GM18498 (cell line): ENCODE measurements around the gene FNDC3B.
"Not testable (repeated sequence)": the region's sequence is repeated elsewhere in the genome, so short reads cannot be mapped to it uniquely, and the experiment has no call there.

Experiments used
- ATAC-seq: cut with Tn5 transposase; IDR thresholded peaks from one replicate; pipeline ENCODE4 v1.9.1; 2021; ENCODE audit warnings: mild to moderate bottlenecking, moderate library complexity; ENCODE audit not compliant: unreplicated experiment

The FNDC3B gene

GRCh38 chr3:172254542-172254941, 215.2 kb downstream of the FNDC3B start:
- no peak for ATAC-seq

GRCh38 chr3:172255321-172255720, 215.9 kb downstream of the FNDC3B start:
- not testable (repeated sequence) for ATAC-seq

GRCh38 chr3:172256101-172256734, 216.8 kb downstream of the FNDC3B start:
- ATAC-seq, result no peak

GRCh38 chr3:172257648-172258400, 218.4 kb downstream of the FNDC3B start:
- ATAC-seq, result no peak

- ATAC-seq, result no peak
Measured at GRCh38 chr3:172258624-172259023, 219.2 kb downstream of the FNDC3B start.

GRCh38 chr3:172259111-172259541, 219.7 kb downstream of the FNDC3B start:
- ATAC-seq, result no peak

- ATAC-seq, result no peak
Measured at GRCh38 chr3:172259726-172260248, 220.4 kb downstream of the FNDC3B start.

- no peak for ATAC-seq
Measured at GRCh38 chr3:172260381-172260780, 221.0 kb downstream of the FNDC3B start.

GRCh38 chr3:172261054-172261453, 221.7 kb downstream of the FNDC3B start:
- ATAC-seq, result no peak

GRCh38 chr3:172262991-172263608, 223.7 kb downstream of the FNDC3B start:
- ATAC-seq, result no peak

GRCh38 chr3:172263781-172264486, 224.6 kb downstream of the FNDC3B start:
- ATAC-seq, result no peak

- no peak for ATAC-seq
Measured at GRCh38 chr3:172266103-172266502, 226.7 kb downstream of the FNDC3B start.

GRCh38 chr3:172268425-172268824, 229.0 kb downstream of the FNDC3B start:
- ATAC-seq, result no peak

- no peak for ATAC-seq
Measured at GRCh38 chr3:172268868-172269267, 229.5 kb downstream of the FNDC3B start.

- peak; percentile 97 for ATAC-seq
Measured at GRCh38 chr3:172270557-172271166, 231.3 kb downstream of the FNDC3B start.

- no peak for ATAC-seq
Measured at GRCh38 chr3:172271386-172271976, 232.1 kb downstream of the FNDC3B start.

- no peak for ATAC-seq
Measured at GRCh38 chr3:172272698-172273097, 233.3 kb downstream of the FNDC3B start.

GRCh38 chr3:172273378-172273777, 234.0 kb downstream of the FNDC3B start:
- no peak for ATAC-seq

GRCh38 chr3:172274906-172275305, 235.5 kb downstream of the FNDC3B start:
- ATAC-seq, result no peak

- no peak for ATAC-seq
Measured at GRCh38 chr3:172275586-172275985, 236.2 kb downstream of the FNDC3B start.
